Heart right ventricle (tissue), 16 donors: ENCODE results near the gene RC3H1. TPM values are rescaled to one million over a fixed set of nuclear protein-coding genes. Genes with fewer than 3 reads are reported as not detected.

ENCODE experiments used
- ATAC-seq, 8 donors: fragments of 200-7000 bp; cut with Tn5 transposase; one replicate each; pipeline ENCODE4 v1.9.1; 2020; ENCODE audit warnings: mild to moderate bottlenecking in 8 of 8, moderate library complexity in 8 of 8, moderate number of reproducible peaks in 1 of 8
- DNase-seq, 2 donors: peaks; one replicate each; pipeline ENCODE4 v3.0.0-alpha.2; 2020
- H3K27ac ChIP-seq, 10 donors: fragments of 200-600 bp; sonication (generic) in 2 of 10; one replicate each; pipeline versions ENCODE4 v1.5.0 to v1.8.0; 2020 to 2022; ENCODE audit warnings: mild to moderate bottlenecking in 3 of 10
- H3K27me3 ChIP-seq, 7 donors: fragments of 200-600 bp; one replicate each; pipeline ENCODE4 v1.8.0; 2021 to 2022; ENCODE audit warnings: mild to moderate bottlenecking in 2 of 7
- H3K36me3 ChIP-seq, 9 donors: fragments of 200-600 bp; sonication (generic) in 1 of 9; one replicate each; pipeline versions ENCODE4 v1.5.0 to v1.8.0; 2020 to 2022; ENCODE audit warnings: mild to moderate bottlenecking in 2 of 9
- H3K4me1 ChIP-seq, 9 donors: fragments of 200-600 bp; sonication (generic) in 1 of 9; one replicate each; pipeline versions ENCODE4 v1.5.0 to v1.8.0; 2020 to 2022; ENCODE audit warnings: mild to moderate bottlenecking in 4 of 9
- H3K4me3 ChIP-seq, 10 donors: fragments of 200-600 bp; sonication (generic) in 2 of 10; one replicate each; pipeline versions ENCODE4 v1.5.0 to v1.8.0; 2020 to 2022; ENCODE audit warnings: mild to moderate bottlenecking in 7 of 10, moderate library complexity in 2 of 10
- H3K9me3 ChIP-seq, 11 donors: fragments of 200-600 bp in 10 of 11; sonication (generic) in 2 of 11; one replicate each; pipeline versions ENCODE4 v1.5.0 to v1.8.0; 2013 to 2022; ENCODE audit warnings: mild to moderate bottlenecking in 2 of 11, control low read depth in 1 of 11, moderate library complexity in 1 of 11
- CTCF ChIP-seq, 9 donors: fragments of 200-600 bp; sonication (generic) in 2 of 9; IDR thresholded peaks; one replicate each; pipeline versions ENCODE4 v1.5.0 to v1.8.0; 2021 to 2022; ENCODE audit warnings: antibody characterized with exemption in 9 of 9, mild to moderate bottlenecking in 5 of 9, moderate library complexity in 1 of 9
- WGBS, 2 donors: extraction: QIAGEN DNeasy Blood & Tissue Kit; methylation state at CpG; one replicate each; pipeline ENCODE4 v1.1.7; 2013; ENCODE audit warnings: inconsistent platforms in 1 of 2; 5-methylcytosine and 5-hydroxymethylcytosine counted together
- intact Hi-C, 10 donors: fragments of 100-400 bp; cut with DNase I; formaldehyde crosslinking; loops; one replicate each; pipeline versions ENCODE4 v1.11.1 to v1.14.2; 2022
- polyA plus RNA-seq, 2 donors: library from polyadenylated mRNA; stranded (reverse); fragments of 200-250 nt; gene quantifications; one replicate each; pipeline ENCODE4 v1.2.3, GENCODE V29; 2013
- total RNA-seq, 10 donors: library from RNA; stranded (reverse); fragmentation: NEBNext Ultra II Directional in 3 of 10; extraction: Animal tissue kit (Norgen Biotek cat#: 25700) in 3 of 10; gene quantifications; one replicate each; pipeline versions ENCODE4 v1.2.1 to v1.2.4, GENCODE V29; 2021 to 2023
- donor health status: Arrhythmogenic right ventricular cardiomyopathy.
- donor health status: ischemic (EF 13 %, LVEDD 7.1; RV severe dilation, severe dysfunction).
- donor health status: healthy with polysubstance abuse.
- donor health status: DM: no; HTN: yes; CAD: no.
- donor health status: DM: no; HTN: no; CAD: no.
- donor health status: ischemic (EF 25% LVEDD 6.9; RV normal size, moderate dysfunction).
- donor health status: ischemic (EF 25% LVEDD 5.7; RV mildly dilated, moderate dysfunction).
- donor health status: healthy.
- donor health status: DM: yes; HTN: yes; CAD: no.
- donor health status: Ischemic cardiomyopathy.
- donor health status: ischemic (EF 35%, LVEDD 5.7; RV mildly dilated, moderate dysfunction).
- donor health status: nonischemic (EF 11% LVEDD 7.7; RV severe dilation, severe dysfunction).
- donor health status: DM: yes; HTN: yes; CAD: no.
- donor health status: PGD.
- donor health status: ischemic (EF 29% LVEDD 5.4; RV normal size, mild dysfunction).
- donor health status: nonischemic (EF 23%, LVEDD 6.1; RV moderate dilation, normal function).

The RC3H1 gene
- total and polyA plus RNA-seq, 12 donors: 1.7 to 26.5 (median 23.4) TPM

- TF ChIP-seq CTCF (IDR thresholded peaks at IDR 0.05): peak in 7 of 9 donors; percentile 22 to 57 (median 32)
- Histone ChIP-seq H3K9me3 (no peaks in the 10 kb centered on the region), H3K27me3 (no peaks in the 10 kb centered on the region), H3K4me3 (no peak overlapping the region), H3K36me3 (no peaks in the 10 kb centered on the region), H3K4me1 (no peaks in the 10 kb centered on the region), H3K27ac (no peak overlapping the region)
- intact Hi-C loops: no loop called here
- 85 to 87% methylated on average over 13 of the region's 13 CpGs for WGBS, 2 donors
- no peak for DNase-seq
- ATAC-seq: no peak
Measured at GRCh38 chr1:173914366-173914871, 107.7 kb downstream of the RC3H1 start.

- 86 to 92% methylated on average over 3 of the region's 3 CpGs for WGBS, 2 donors
- Histone ChIP-seq H3K4me3 (no peak overlapping the region), H3K36me3 (no peaks in the 10 kb centered on the region), H3K9me3 (no peaks in the 10 kb centered on the region), H3K27me3 (no peaks in the 10 kb centered on the region), H3K4me1 (no peaks in the 10 kb centered on the region), H3K27ac (no peak overlapping the region)
- ATAC-seq (no peak), DNase-seq (no peak)
- intact Hi-C loops: no loop called here
- no peak for TF ChIP-seq CTCF (IDR thresholded peaks at IDR 0.05)
Measured at GRCh38 chr1:173913111-173913510, 109.0 kb downstream of the RC3H1 start.

- no peak overlapping the region for H3K27ac ChIP-seq
- H3K36me3 ChIP-seq: peaks cover 0 to 13% (median 0%) of the 10 kb centered on the region in 9 donors
- no peak overlapping the region for H3K4me3 ChIP-seq
- intact Hi-C loops: no loop called here
- no peak for TF ChIP-seq CTCF (IDR thresholded peaks at IDR 0.05)
- no peak for ATAC-seq
- no peak for DNase-seq
- peaks cover 0 to 3% (median 0%) of the 10 kb centered on the region in 9 donors for H3K4me1 ChIP-seq
- H3K27me3 ChIP-seq: no peaks in the 10 kb centered on the region
- WGBS, 2 donors: 88 to 89% methylated on average over 6 of the region's 6 CpGs
- H3K9me3 ChIP-seq: no peaks in the 10 kb centered on the region
Measured at GRCh38 chr1:173903827-173904531, 118.2 kb downstream of the RC3H1 start.

GRCh38 chr1:173900992-173901391, 121.2 kb downstream of the RC3H1 start:
- Histone ChIP-seq H3K36me3 (peaks cover 0 to 19% (median 0%) of the 10 kb centered on the region in 9 donors), H3K4me3 (no peak overlapping the region), H3K9me3 (no peaks in the 10 kb centered on the region), H3K27ac (no peak overlapping the region), H3K27me3 (no peaks in the 10 kb centered on the region), H3K4me1 (peaks cover 0 to 15% (median 0%) of the 10 kb centered on the region in 9 donors)
- DNase-seq (no peak), ATAC-seq (no peak)
- WGBS, 2 donors: 58 to 59% methylated on average over 3 of the region's 3 CpGs
- no peak for TF ChIP-seq CTCF (IDR thresholded peaks at IDR 0.05)
- intact Hi-C loops: no loop called here
